ENCODE measurements around the gene CREB3L2. TPM values are rescaled to one million over a fixed set of nuclear protein-coding genes. Genes with fewer than 3 reads are reported as not detected.

Gene CREB3L2
- total and polyA plus RNA-seq, 2 of the 8 experiments (the other 6 are each of a cell fraction or from before 2014, with no cell fraction given) = 14.4 to 48.3 TPM

GRCh38 chr7:137948083-137948844, 53.6 kb downstream of the CREB3L2 start:
- Histone ChIP-seq H4K5ac (ENCODE audit: insufficient read length, low read depth, low read length) (no peak overlapping the region), H3K4me1 (replicated peaks in 1 of 4; ENCODE audit: control insufficient read depth in 3 of 4, insufficient read depth in 4 of 4, low read length in 3 of 4) (peaks cover under 1 to 12% (median 3%) of the 10 kb centered on the region in 4 experiments; a peak in 5 of 7 replicates), H3K56ac (replicated peaks; ENCODE audit: insufficient read length, low read depth, low read length) (no peak overlapping the region), H3K4me2 (ENCODE audit: insufficient read depth in 1 of 2, low read depth in 2 of 2, low read length in 2 of 2) (no peak overlapping the region), H2BK120ac (replicated peaks; ENCODE audit: low read depth, low read length) (no peak overlapping the region), H3K4me3 (ENCODE audit: extremely low read depth in 1 of 4, insufficient read depth in 2 of 4, low read depth in 3 of 4, low read length in 4 of 4) (no peak overlapping the region), H2BK12ac (ENCODE audit: low read depth, low read length) (no peak overlapping the region), H2BK20ac (ENCODE audit: low read length) (no peak overlapping the region), H3K27me3 (replicated peaks in 1 of 4; ENCODE audit: control insufficient read depth in 3 of 4, extremely low read depth in 1 of 4, insufficient read depth in 3 of 4, low read length in 3 of 4) (no peaks in the 10 kb centered on the region), H3K9ac (replicated peaks in 1 of 4; ENCODE audit: extremely low read depth in 1 of 4, low read depth in 3 of 4, low read length in 3 of 4) (no peak overlapping the region), H2BK5ac (ENCODE audit: low read depth, low read length) (peak overlapping the region; percentile 45; the same call in 1 of the 2 replicates), H3K79me2 (ENCODE audit: control insufficient read depth in 1 of 2, insufficient read depth in 2 of 2, low read length in 2 of 2) (peaks cover 0 to 53% of the 10 kb centered on the region in 2 experiments; a peak in 3 of 4 replicates), H3K14ac (ENCODE audit: insufficient read length) (no peak overlapping the region), H2AK5ac (ENCODE audit: low read depth, low read length) (no peak overlapping the region), H3K4ac (replicated peaks; ENCODE audit: insufficient read length, low read depth, low read length) (no peak overlapping the region), H4K8ac (ENCODE audit: extremely low read depth, insufficient read depth, low read length) (no peak overlapping the region), H3K18ac (ENCODE audit: extremely low read depth, low read length) (no peak overlapping the region), H4K20me1 (replicated peaks in 1 of 2; ENCODE audit: control insufficient read depth in 1 of 2, insufficient read depth in 2 of 2, low read length in 2 of 2) (peaks cover 0 to 2% of the 10 kb centered on the region in 2 experiments), H3K23ac (ENCODE audit: insufficient read length) (no peak overlapping the region), H3K9me3 (ENCODE audit: insufficient read depth in 2 of 2, low read depth in 1 of 2, low read length in 1 of 2) (no peaks in the 10 kb centered on the region), H3K79me1 (ENCODE audit: low read depth, low read length) (peaks cover 6% of the 10 kb centered on the region), H4K91ac (replicated peaks; ENCODE audit: insufficient read length, low read length) (no peak overlapping the region), H3K27ac (ENCODE audit: low read depth, low read length) (no peak overlapping the region), H2BK15ac (ENCODE audit: low read length) (no peak overlapping the region), H3K36me3 (ENCODE audit: control insufficient read depth in 2 of 4, insufficient read depth in 4 of 4, low read length in 3 of 4) (no peaks in the 10 kb centered on the region), H2AFZ (ENCODE audit: low read length) (no peak overlapping the region), H3K23me2 (ENCODE audit: low read depth, low read length) (no peaks in the 10 kb centered on the region)
- 85% methylated on average over 5 of the region's 5 CpGs; no CpG with 5 or more reads in 1 of the 2 experiments for WGBS, 2 experiments (ENCODE audit: extremely low coverage in 1 of 2, insufficient coverage in 1 of 2, insufficient read length in 1 of 2, insufficient replicate concordance in 2 of 2, low coverage in 1 of 2, low lambda C conversion rate in 2 of 2, missing lambda C conversion rate in 1 of 2)
- CTCF ChIA-PET (ENCODE audit: partially characterized antibody) = interaction anchor here (1.0 kb wide), 2 partner anchors 9 to 18 kb away, joined by 3 read pairs; no protein-coding TSS in a partner anchor
- FAIRE-seq (no peak), DNase-seq (ENCODE audit: low read depth in 1 of 2, low spot score in 2 of 2) (no peak)
- POLR2A ChIA-PET (ENCODE audit: partially characterized antibody) = no interaction called here
- TF ChIP-seq RXRA (IDR thresholded peaks at IDR 0.05; ENCODE audit: insufficient read depth, low read depth, low read length) (no peak), CREB1 (IDR thresholded peaks at IDR 0.05) (no peak), CTCF (IDR thresholded peaks at IDR 0.05; ENCODE audit: control extremely low read depth in 1 of 3, insufficient read depth in 1 of 3, low read depth in 1 of 3, low read length in 3 of 3) (no peak), POU5F1 (IDR thresholded peaks at IDR 0.05; ENCODE audit: low read depth, low read length) (no peak), SIRT6 (IDR thresholded peaks at IDR 0.05; ENCODE audit: low read length) (no peak), PHF8 (conservative IDR thresholded peaks at IDR 0.05; ENCODE audit: low read depth, low read length) (no peak), BCL11A (IDR thresholded peaks at IDR 0.05; ENCODE audit: low read depth in 2 of 2, low read length in 2 of 2) (no peak), EP300 (IDR thresholded peaks at IDR 0.05; ENCODE audit: borderline replicate concordance in 1 of 2, low read depth in 2 of 2, low read length in 2 of 2) (no peak), ZNF274 (IDR thresholded peaks at IDR 0.05; ENCODE audit: borderline replicate concordance, extremely low read depth, low read length) (no peak), BACH1 (IDR thresholded peaks at IDR 0.05; ENCODE audit: low read length) (no peak)
